Mammary epithelial cell (primary cell): ENCODE measurements around the gene DBNDD1.

Experiments
- EZH2 ChIP-seq: IDR thresholded peaks from 2 replicates; pipeline ENCODE4 v1.6.1; 2012; ENCODE audit warnings: low read length, inconsistent platforms, borderline replicate concordance
- TF ChIP-seq, protein P1 (sequence below), 2 donors: IDR thresholded peaks in 1 of 2; conservative IDR thresholded peaks in 1 of 2; 2 replicates each; pipeline ENCODE4 v1.5.1; 2011 to 2012; ENCODE audit warnings: inconsistent platforms in 2 of 2, low read length in 2 of 2, mild to moderate bottlenecking in 2 of 2, control low read depth in 1 of 2, low read depth in 1 of 2; ENCODE audit not compliant: insufficient read depth in 1 of 2; ENCODE audit errors: extremely low read depth in 1 of 2

DNA sequence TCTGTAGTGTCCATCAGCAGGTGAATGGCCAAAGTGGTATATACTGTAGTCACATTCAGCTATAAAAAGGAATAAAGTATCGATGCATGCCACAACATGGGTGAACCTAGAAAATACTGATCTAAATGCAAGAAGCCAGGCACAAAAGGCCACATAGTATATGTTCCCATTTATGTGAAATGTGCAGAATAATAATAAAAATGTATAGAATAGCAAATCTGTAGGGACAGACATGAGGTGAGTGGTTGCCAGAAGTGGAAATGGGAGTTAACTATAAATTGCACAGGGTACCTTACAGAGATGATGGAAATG, 23.1 kb downstream of the DBNDD1 start:
- TF ChIP-seq, protein P1, sequence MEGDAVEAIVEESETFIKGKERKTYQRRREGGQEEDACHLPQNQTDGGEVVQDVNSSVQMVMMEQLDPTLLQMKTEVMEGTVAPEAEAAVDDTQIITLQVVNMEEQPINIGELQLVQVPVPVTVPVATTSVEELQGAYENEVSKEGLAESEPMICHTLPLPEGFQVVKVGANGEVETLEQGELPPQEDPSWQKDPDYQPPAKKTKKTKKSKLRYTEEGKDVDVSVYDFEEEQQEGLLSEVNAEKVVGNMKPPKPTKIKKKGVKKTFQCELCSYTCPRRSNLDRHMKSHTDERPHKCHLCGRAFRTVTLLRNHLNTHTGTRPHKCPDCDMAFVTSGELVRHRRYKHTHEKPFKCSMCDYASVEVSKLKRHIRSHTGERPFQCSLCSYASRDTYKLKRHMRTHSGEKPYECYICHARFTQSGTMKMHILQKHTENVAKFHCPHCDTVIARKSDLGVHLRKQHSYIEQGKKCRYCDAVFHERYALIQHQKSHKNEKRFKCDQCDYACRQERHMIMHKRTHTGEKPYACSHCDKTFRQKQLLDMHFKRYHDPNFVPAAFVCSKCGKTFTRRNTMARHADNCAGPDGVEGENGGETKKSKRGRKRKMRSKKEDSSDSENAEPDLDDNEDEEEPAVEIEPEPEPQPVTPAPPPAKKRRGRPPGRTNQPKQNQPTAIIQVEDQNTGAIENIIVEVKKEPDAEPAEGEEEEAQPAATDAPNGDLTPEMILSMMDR (conservative IDR thresholded peaks at IDR 0.05 in 1 of 2, IDR thresholded peaks at IDR 0.05 in 1 of 2; ENCODE audit: extremely low read depth in 1 of 2, insufficient read depth in 1 of 2, low read depth in 1 of 2, low read length in 2 of 2) = no peak
- TF ChIP-seq EZH2 = no peak
